GM19035 (cell line): Measurements from ENCODE around the gene SAMD5.

Experiments
- ATAC-seq: cut with Tn5 transposase; IDR thresholded peaks from one replicate; pipeline ENCODE4 v1.9.1; 2021; ENCODE audit not compliant: unreplicated experiment

The SAMD5 gene

DNA sequence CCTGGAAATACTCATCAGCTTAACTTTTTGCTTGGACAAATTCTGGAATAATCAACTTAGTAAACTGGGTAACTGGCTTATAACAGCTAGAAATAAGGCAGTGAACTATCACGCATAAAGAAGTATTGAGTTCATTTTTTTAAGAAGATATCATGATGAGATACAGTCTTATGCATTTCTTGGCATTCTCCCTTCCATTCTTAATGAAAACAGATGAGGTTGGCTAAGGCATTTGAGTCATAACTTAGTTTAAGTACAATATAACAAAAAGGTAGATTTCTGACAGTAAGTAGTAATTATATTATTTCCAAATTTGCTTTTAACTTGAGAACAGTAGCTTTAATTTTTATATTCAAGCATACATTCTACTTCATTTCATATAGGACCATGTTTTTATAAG is 56.1 kb downstream of the SAMD5 start:
- no peak for ATAC-seq

DNA sequence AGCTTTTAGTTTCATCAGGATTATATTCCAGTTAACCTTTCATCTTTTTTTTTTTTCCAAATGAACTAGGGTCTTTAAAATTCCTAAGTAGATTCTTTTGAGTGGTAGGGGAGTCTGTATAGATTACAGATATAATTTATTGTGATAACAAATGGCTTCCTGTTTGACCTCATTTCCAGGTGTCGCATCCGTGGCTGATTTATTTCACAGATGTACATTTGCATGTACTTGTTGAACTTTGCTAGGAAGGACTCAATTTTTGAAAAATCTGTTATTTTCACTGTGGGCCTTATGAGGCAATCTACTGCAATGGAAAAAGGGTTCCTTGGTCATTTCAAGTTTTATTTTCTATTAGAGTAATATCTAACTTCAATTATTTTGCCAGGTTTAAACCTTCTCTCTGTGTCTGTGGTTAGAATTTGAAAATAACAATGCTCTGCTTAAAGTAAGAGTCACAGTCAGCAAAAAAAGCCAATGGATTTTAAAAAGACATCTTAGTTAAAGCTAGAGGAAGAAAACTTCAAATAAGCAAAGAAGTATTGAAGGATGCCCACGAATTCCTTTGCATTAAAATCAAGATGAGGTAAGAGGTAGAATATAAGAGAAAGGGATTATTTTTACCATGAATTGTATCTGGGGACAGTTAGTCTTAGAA is 57.9 kb downstream of the SAMD5 start:
- ATAC-seq = no peak

DNA sequence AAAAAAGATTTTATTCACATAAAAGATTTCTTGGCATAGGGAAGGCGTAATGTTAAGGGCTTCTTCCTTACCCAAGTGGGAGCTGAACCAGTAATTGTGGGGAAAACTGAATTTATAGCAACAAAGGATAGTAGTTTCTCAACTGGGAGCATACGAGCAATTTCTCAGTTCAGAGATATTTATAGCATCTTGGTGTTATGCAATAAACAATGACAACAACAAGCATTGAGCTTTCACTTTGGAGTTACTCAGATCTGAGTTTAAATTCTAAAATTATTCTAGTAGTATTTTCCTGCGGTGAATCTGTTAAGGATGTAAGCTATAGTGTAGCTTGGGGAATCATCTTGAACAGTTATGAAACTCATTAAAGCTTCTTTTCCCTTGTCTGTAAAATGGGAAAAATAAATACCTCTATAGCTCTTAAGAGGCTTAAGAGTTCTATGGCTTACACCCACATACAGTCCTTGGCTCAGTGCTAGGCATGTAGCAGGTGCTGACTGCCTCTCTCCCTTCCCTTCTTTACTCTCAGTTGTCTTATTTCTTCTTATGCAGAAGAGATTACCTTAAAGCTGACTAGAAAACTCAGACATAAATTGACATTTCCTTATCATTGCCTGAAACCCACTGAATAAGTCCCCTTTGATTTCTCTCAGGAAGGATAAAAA is 58.8 kb downstream of the SAMD5 start:
- ATAC-seq = no peak

DNA sequence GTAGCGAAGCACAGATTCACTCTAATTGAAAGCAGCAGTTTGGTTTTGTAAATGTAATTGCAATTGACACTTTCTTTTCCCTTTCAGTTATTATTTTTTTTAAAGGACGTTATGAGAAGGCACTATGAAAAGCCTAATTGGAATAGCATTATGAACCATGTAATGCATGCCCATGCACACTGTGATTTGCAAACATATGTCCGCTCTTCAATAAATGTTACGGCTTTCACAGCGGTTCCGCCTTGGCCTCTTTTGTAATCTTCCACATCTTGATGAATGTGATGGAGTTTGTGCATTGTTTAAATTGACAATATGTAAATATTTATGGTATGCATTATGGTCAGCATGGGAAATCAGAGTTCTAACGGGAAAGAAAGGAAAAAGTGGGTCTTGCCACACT is 61.3 kb downstream of the SAMD5 start:
- ATAC-seq = no peak

DNA sequence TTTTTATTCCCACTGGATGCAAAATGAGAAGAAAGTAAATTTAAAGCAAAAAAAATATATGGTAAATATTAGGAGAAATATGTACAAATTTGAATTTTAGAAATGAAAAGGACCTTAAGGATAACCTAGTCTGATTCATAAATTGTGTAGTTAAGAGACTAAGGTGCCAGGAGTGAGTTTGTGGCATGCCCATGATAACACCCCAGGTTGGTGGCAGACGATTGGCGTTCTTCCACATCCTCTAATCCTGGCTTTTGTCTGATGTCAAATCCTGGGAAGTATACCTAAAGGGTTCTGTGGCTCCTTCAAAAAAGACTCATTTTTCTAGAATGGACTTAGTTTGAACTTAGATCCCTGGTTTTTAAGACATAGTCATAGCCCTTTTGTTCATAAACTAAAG is 62.2 kb downstream of the SAMD5 start:
- ATAC-seq = no peak

DNA sequence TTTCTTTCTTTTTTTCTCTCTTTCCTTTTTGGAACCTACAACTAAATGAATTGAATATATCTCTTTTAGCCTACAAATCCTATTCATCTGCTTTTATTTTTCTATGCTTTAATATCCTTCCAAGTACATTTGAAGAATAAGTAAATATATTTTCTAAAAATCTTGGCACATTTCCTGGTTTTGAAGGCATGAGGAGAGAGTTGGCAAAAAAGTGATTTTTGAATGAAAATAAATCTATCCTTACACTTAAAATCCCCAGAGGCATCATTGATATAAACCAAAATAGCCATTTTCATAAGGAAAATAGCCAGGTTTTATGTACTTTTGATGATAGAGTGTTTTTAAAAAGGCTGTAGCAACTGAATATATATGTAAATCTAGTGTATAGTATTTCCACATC is 69.0 kb downstream of the SAMD5 start:
- ATAC-seq = no peak

DNA sequence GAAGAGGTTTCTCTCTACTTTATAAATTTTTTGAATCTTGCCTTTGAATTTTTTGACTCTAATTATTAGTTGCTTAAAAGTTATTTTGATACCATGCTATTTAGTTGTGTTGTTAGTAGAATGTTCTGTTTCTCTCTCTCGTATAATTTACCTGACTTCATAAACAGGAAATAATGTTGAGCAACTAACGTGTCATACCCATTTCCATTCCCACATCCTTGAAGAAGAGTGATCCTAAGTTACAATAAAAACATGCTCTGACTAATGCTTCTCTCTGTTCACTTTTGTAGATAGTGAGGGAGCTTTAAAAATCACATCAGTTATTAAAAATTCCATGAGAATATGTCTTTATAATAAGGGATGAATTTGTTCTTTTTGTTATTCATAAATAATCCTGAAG is 69.7 kb downstream of the SAMD5 start:
- no peak for ATAC-seq

DNA sequence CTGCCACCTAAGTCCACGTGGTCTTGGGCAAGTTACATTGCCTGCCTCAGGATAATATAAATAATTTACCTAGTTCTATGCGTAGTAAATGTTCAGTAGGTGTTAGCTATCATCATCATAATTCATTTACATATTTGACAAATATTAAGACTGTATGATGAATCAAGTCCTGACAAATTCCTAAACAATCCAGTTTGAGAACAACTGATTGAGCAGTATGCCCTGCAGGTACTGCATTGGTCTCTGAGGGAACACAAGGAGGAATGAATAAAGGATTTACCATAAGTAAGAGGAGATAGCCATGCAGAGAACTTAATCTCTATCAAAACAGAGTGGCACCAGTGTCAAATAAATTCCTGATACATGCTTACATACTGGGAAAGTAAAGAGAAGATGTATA is 70.4 kb downstream of the SAMD5 start:
- ATAC-seq = no peak

DNA sequence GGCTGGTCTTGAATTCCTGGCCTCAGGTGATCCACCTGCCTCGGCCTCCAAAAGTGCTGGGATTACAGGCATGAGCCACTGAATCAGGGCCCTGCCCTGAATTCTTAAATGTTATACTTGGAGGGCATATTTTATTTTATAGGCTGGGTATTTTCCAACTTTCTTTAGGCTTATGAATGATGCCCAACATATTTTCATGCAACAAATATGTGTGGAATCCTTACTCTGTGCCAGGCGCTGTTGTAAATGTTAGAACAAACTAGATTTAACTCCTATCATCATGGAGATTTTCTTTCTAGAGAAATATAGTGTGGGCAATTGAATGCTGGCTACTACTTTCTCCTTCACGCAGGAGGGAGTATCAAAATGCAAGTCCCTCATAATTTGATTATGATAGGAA is 71.2 kb downstream of the SAMD5 start:
- no peak for ATAC-seq

DNA sequence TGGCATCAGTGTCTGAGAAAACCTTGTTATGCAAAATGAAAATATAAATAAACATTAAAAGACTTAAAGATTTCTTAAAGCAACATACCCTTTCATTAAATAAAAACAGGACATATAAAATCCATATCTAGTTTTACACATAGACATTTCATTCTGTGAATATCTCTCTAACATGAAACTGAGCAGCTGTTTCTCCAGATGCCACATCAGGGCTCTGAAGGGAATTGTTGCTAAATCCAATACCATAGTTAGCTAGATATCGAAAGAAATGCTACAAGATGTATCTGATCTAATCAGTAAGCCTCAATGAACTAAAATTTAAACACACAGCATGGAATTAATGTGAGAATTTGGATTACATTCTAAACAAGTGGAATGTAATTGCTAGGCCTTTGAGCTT is 74.5 kb downstream of the SAMD5 start:
- ATAC-seq = no peak

DNA sequence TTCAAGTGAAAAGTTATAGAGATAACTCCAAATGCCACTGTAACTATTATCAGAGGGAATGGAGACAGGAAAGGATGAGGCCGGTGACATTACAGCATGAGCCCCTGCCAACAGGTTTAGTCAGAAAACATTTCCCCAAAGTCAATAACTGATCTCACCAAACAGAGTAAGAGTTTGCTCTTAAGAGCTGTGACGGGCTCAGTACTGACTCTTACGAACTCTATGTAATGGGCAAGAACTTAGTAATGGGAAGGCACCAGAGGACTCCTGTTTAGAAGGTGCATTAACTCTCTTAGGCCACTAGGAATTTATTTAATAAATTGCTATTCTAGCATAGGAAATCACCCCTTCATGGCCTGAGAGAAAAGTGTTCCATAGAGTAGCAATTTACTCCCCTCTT is 76.8 kb downstream of the SAMD5 start:
- ATAC-seq = no peak

DNA sequence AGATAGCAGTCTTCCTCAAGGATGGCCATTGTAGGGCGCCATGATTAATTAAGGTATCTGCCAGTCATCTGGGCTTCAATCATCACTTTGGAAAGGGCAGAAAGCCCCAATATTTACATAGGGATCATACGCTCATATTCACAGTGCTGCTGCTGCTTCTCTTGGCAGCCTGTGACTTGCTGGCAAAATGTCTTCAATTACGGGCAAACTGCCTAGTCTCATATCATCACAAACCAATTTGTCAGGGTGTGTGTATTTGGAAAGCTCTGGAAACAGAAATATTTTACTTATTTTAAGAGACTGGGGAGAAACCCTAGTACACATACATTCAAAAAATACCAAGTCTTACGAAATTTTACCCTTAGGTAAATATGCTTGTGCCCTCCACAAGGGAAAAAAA is 77.6 kb downstream of the SAMD5 start:
- ATAC-seq = no peak

DNA sequence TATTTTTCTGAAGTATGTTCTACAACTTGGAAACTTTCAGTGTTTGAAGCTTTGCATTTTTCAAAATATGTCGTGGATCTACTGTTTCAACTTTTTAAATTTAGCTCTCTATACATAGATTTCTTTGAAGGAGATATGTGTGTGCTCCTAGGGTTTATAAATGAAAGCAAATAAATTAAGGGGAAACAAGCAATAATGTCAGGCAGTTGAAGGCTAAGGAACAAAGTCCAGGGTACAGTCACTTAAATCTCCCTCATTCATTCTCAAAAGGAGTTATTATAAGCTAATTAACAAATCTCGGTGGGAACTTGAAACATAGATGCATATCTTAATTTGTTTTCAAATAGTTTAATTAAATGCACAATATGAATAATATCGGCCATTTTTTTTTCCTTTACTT is 79.4 kb downstream of the SAMD5 start:
- ATAC-seq = no peak

DNA sequence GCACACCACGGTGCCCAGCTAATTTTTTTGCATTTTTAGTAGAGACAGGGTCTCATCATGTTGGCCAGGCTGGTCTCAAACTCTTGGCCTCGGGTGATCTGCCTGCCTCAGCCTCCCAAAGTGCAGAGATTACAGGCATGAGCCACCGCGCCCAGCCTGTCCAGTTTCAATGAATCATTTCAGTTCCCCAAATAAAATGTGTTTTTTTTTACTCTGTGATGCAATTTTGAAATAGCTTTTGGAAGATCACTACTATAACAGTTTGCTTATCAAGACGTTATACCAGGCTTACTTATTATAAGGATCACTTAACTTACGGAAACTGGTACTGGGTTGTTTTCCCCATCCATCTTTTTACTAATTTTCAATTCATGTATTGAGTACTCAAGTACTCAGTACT is 80.0 kb downstream of the SAMD5 start:
- no peak for ATAC-seq

DNA sequence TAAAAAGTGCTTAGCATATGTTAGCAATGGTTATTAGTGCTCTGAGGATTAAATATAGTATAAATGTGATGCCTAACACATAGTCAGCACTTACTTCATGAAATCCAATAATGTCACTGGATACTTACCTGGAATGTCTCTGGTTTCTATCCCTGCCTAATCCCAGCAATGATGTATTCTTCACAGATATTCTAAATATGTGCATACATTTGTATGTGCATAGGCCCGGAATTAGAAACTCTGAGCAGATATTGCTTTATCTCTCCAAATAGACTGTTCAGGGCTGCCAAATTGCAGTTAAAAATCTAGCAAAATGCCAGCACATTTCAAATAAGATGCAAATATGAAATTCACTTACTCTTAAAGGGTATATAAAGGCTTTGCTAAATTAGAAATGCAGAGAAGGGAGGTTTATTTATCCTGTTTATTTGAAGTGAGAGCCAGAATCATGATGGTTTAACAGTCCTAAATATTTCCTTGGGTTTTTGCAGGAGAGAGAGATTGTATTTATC is 81.3 kb downstream of the SAMD5 start:
- ATAC-seq = no peak

DNA sequence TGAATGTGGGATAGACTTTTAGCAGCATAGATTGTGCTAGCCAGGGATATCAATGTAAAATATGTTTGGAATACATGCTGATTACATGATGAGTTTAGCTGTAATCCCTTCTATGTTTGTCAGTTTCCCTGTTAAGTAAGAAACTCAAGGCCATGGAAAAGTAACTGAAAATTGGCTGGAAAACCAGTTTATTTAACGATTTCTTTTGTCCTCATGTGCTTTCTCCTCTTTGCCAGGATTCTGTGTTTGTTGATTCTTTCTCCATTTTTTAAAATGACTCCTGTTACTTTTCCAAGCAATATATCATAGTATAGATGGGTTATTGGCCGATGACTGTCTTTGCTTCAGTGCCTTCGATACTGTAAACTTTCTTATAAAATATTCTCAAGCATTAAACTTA is 87.5 kb downstream of the SAMD5 start:
- ATAC-seq = no peak

DNA sequence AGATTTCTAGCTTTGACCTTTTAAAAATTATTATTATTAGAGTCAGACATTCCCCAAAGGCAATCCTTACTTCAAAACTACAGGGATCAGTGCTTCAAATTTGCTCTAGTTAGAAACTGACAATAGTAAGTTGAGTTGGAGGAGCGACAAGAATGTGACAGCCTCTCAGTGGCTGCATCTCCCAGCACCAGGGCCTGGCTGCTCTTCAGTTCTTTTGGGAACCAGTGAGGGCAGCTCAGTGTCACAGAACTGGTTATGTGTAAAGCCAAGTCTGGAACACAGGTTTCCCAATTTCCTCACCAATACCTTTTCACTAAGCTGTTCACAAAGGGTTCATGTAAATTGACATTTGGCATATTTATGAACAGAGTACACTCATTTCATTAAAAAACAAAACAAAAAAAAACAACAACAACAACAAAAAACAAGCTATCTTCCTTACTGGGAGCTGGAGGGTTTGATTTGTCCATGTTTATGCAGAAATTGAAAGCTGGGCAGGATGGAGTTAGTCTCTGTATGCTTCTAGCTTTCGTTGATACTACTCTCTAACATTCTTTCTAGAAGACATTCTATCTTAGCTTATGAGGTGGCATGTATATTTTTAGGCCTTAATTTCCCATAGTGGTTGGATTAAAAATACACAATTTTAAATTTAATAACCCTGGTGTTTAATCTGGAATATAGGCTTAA is 95.0 kb downstream of the SAMD5 start:
- no peak for ATAC-seq

DNA sequence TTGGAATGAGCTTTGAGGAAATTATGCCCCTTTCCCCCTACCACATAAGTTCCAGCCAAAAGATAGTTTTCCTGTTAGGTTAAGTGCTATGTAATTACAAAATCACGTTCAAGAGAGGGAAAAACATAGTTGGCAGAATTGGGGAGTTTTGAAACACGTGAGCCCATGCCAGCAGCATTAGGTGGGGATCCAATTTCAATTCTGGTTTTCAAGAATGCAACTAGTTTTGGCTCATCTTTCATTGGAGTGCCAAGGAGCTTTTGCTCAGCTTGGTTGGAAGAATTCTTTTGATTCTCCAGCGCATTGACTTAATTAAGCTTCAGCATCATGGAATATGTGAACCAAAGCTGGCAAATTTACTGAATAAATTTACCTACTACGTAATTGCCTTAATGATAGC is 95.9 kb downstream of the SAMD5 start:
- no peak for ATAC-seq

DNA sequence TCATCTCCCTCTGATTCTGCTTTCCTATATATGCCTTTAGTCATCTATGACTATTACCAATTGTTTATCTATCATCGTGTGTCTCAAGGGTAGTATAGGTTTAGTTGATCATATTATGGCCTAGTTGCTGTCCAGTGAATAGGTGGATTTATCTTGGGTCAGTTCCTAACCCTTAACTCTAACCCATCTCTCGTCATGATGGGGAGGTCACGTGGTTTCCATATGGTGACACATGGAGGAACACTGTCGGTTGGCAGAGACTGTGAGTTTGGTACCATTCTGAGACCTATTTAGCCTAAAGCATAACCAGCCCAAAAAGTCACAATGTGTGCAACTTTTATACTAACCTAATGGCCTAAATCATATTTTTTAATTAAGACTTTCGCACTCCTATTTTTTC is 103.5 kb downstream of the SAMD5 start:
- ATAC-seq = no peak

DNA sequence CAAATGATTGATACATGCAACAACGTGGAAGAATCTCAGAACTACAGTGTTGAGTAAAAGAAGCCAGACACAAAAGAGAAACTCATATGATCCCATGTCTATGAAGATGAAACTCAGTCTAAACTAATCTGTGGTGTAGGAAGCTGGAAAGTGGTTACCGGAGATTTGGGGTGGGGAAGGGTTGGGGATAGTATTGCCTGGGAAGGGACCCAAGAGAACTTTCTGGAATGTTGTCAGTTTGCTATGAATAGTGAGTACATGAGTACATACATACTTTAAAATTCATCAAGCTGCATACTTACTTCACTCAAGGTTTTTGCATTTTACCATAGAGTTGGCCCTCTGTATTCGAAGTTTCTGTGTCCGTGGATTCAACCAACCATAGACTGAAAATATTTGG is 106.0 kb downstream of the SAMD5 start:
- no peak for ATAC-seq

DNA sequence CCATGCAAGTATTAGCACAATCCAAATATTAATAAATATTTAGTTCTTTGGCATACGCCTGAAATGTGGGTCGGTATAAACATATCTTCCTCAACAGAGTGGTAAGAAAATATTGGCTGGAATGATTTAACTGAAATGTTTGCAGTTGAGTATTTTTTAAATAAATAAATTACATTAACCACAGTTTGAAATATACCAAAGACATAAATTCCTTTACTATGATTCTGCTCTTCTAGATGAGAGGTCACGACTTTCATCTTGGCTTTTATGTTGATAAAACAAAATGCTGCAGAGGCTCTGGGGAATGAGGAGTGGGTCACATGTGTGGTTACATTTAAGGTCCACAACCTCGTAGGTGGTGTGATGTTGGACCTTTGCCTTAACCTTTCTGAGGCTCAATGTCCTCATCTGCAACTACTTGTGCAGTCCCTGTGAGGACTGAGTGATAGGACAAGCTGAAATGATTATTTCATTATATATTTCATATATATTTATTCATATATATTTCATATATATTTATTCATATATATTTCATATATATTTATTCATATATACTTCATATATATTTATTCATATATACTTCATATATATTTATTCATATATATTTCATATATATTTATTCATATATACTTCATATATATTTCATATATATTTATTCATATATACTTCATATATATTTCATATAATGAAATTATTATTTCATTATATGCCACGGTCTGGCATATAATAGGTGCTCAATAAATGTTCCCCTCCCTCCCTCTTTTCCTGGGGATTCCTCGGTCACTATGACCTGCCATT is 107.4 kb downstream of the SAMD5 start:
- ATAC-seq = no peak

DNA sequence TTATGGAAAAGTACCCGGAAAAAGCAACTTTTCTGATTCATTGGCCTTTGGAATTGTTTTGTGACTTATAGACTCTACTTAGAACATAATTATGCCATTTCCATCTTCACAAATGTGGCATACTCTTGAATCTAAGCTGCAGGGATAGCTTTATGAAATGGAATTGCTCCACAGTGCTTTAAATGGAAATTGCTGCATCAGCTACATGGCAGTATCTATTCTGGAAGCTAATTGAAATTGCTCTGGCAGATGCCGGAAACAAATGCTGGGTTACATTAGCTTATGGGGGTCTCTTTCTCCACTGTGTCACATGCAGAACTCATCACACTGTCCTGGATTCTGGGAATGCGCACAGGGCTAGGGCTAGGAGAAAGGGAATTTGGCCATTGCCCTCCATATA is 108.9 kb downstream of the SAMD5 start:
- ATAC-seq = no peak
